Liver (tissue), 3 donors: ENCODE results near the gene HOXA4.

Experiments used
- EGR1 ChIP-seq, 2 donors: IDR thresholded peaks; 2 replicates each; pipeline ENCODE4 v1.6.1; 2016 to 2018; ENCODE audit warnings: antibody characterized with exemption in 2 of 2, low read depth in 2 of 2
- FOXA1 ChIP-seq: IDR thresholded peaks from 2 replicates; pipeline ENCODE4 v1.6.1; 2016; ENCODE audit warnings: antibody characterized with exemption
- GABPA ChIP-seq, 2 donors: IDR thresholded peaks in 1 of 2; conservative IDR thresholded peaks in 1 of 2; 2 replicates each; pipeline ENCODE4 v1.6.1; 2016; ENCODE audit warnings: antibody characterized with exemption in 2 of 2, mild to moderate bottlenecking in 1 of 2, moderate library complexity in 1 of 2
- RAD21 ChIP-seq, 2 donors: IDR thresholded peaks; 2 replicates each; pipeline ENCODE4 v1.6.1; 2016; ENCODE audit warnings: antibody characterized with exemption in 2 of 2, mild to moderate bottlenecking in 2 of 2
- RXRA ChIP-seq, 2 donors: IDR thresholded peaks; 2 replicates each; pipeline ENCODE4 v1.6.1; 2017 to 2018; ENCODE audit warnings: antibody characterized with exemption in 2 of 2, mild to moderate bottlenecking in 1 of 2
- SP1 ChIP-seq: IDR thresholded peaks from 2 replicates; pipeline ENCODE4 v1.6.1; 2018; ENCODE audit warnings: antibody characterized with exemption, mild to moderate bottlenecking
- TAF1 ChIP-seq: conservative IDR thresholded peaks from 2 replicates; pipeline ENCODE4 v1.6.1; 2016; ENCODE audit warnings: antibody characterized with exemption, mild to moderate bottlenecking
- YY1 ChIP-seq: IDR thresholded peaks from 2 replicates; pipeline ENCODE4 v1.6.1; 2016; ENCODE audit warnings: antibody characterized with exemption, mild to moderate bottlenecking
- TF ChIP-seq, protein P1 (sequence below): fragments of 150-350 bp; IDR thresholded peaks from 2 replicates; pipeline ENCODE4 v1.5.1; 2017; ENCODE audit warnings: improper control_type of control experiment, low read depth, low read length; ENCODE audit not compliant: missing input control
- TF ChIP-seq, protein P2 (sequence below): IDR thresholded peaks from 2 replicates; pipeline ENCODE4 v1.6.1; 2016; ENCODE audit warnings: antibody characterized with exemption
- TF ChIP-seq, protein P3 (sequence below): IDR thresholded peaks from 2 replicates; pipeline ENCODE4 v1.6.1; 2016; ENCODE audit warnings: antibody characterized with exemption, mild to moderate bottlenecking
- TF ChIP-seq, protein P4 (sequence below): IDR thresholded peaks from 2 replicates; pipeline ENCODE4 v1.6.1; 2016; ENCODE audit warnings: antibody characterized with exemption
- TF ChIP-seq, protein P5 (sequence below): IDR thresholded peaks from 2 replicates; pipeline ENCODE4 v1.6.1; 2016; ENCODE audit warnings: antibody characterized with exemption
- donor health status: healthy.
- donor health status: healthy.

DNA sequence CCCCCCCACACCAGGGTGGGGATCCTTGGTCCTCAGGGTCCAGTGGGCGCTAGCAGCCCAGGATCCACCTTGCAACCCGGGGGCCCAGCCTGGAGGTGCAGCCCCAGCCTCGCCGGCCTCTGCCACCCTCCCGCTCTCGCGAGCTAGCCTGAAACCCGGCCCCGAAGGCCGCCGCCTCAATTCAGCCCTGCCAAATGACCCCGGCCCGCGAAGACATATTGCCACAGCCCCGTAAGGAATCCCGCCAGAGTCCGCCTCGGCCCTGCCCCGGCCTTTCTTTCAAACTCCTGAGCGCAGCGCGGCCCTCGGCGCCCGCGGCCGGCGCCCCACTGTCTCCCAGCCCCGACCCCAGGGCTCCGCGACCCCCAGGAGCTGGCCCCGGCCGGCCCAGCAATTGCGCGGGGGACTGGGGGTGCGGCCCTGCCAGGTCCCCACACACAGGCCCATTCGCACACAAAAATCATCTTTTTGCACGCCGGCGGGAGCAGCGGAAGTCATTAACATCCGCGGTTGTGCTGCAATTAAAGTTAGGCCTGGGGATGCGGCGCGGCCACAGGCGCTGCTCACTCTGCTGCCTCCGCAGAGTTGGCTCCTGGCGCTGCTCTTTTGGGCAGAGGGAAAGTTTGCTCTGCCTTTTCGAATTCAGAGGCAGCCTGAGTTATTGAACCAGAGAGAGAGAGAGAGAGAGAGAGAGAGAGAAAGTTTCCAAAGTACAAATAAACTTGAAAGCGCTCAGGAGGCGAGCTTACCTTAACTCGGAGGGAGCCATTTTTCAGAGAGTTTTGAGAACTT, 9.0 kb upstream of the HOXA4 start:
- TF ChIP-seq EGR1 (IDR thresholded peaks at IDR 0.05; ENCODE audit: low read depth in 2 of 2) (no peak), TAF1 (no peak), SP1 (no peak), RAD21 (IDR thresholded peaks at IDR 0.05) (no peak), GABPA (IDR thresholded peaks at IDR 0.05 in 1 of 2, conservative IDR thresholded peaks at IDR 0.05 in 1 of 2) (no peak), YY1 (no peak), FOXA1 (no peak), RXRA (IDR thresholded peaks at IDR 0.05) (no peak)
- TF ChIP-seq, protein P1, sequence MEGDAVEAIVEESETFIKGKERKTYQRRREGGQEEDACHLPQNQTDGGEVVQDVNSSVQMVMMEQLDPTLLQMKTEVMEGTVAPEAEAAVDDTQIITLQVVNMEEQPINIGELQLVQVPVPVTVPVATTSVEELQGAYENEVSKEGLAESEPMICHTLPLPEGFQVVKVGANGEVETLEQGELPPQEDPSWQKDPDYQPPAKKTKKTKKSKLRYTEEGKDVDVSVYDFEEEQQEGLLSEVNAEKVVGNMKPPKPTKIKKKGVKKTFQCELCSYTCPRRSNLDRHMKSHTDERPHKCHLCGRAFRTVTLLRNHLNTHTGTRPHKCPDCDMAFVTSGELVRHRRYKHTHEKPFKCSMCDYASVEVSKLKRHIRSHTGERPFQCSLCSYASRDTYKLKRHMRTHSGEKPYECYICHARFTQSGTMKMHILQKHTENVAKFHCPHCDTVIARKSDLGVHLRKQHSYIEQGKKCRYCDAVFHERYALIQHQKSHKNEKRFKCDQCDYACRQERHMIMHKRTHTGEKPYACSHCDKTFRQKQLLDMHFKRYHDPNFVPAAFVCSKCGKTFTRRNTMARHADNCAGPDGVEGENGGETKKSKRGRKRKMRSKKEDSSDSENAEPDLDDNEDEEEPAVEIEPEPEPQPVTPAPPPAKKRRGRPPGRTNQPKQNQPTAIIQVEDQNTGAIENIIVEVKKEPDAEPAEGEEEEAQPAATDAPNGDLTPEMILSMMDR: no peak
- TF ChIP-seq, protein P2, sequence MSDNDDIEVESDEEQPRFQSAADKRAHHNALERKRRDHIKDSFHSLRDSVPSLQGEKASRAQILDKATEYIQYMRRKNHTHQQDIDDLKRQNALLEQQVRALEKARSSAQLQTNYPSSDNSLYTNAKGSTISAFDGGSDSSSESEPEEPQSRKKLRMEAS: no peak
- TF ChIP-seq, protein P3, sequence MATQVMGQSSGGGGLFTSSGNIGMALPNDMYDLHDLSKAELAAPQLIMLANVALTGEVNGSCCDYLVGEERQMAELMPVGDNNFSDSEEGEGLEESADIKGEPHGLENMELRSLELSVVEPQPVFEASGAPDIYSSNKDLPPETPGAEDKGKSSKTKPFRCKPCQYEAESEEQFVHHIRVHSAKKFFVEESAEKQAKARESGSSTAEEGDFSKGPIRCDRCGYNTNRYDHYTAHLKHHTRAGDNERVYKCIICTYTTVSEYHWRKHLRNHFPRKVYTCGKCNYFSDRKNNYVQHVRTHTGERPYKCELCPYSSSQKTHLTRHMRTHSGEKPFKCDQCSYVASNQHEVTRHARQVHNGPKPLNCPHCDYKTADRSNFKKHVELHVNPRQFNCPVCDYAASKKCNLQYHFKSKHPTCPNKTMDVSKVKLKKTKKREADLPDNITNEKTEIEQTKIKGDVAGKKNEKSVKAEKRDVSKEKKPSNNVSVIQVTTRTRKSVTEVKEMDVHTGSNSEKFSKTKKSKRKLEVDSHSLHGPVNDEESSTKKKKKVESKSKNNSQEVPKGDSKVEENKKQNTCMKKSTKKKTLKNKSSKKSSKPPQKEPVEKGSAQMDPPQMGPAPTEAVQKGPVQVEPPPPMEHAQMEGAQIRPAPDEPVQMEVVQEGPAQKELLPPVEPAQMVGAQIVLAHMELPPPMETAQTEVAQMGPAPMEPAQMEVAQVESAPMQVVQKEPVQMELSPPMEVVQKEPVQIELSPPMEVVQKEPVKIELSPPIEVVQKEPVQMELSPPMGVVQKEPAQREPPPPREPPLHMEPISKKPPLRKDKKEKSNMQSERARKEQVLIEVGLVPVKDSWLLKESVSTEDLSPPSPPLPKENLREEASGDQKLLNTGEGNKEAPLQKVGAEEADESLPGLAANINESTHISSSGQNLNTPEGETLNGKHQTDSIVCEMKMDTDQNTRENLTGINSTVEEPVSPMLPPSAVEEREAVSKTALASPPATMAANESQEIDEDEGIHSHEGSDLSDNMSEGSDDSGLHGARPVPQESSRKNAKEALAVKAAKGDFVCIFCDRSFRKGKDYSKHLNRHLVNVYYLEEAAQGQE: no peak
- TF ChIP-seq, protein P4, sequence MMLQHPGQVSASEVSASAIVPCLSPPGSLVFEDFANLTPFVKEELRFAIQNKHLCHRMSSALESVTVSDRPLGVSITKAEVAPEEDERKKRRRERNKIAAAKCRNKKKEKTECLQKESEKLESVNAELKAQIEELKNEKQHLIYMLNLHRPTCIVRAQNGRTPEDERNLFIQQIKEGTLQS: no peak
- TF ChIP-seq, protein P5, sequence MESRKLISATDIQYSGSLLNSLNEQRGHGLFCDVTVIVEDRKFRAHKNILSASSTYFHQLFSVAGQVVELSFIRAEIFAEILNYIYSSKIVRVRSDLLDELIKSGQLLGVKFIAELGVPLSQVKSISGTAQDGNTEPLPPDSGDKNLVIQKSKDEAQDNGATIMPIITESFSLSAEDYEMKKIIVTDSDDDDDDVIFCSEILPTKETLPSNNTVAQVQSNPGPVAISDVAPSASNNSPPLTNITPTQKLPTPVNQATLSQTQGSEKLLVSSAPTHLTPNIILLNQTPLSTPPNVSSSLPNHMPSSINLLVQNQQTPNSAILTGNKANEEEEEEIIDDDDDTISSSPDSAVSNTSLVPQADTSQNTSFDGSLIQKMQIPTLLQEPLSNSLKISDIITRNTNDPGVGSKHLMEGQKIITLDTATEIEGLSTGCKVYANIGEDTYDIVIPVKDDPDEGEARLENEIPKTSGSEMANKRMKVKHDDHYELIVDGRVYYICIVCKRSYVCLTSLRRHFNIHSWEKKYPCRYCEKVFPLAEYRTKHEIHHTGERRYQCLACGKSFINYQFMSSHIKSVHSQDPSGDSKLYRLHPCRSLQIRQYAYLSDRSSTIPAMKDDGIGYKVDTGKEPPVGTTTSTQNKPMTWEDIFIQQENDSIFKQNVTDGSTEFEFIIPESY: no peak
